GM12892 (cell line): ENCODE measurements around the gene SATB1.

Experiments
- POLR2A ChIP-seq: IDR thresholded peaks from 2 replicates; pipeline ENCODE4 v1.6.1; 2011; ENCODE audit warnings: low read depth, low read length, control low read depth
- TAF1 ChIP-seq: IDR thresholded peaks from 2 replicates; pipeline ENCODE4 v1.6.1; 2011; ENCODE audit warnings: low read depth, mild to moderate bottlenecking, control low read depth, low read length, borderline replicate concordance

GRCh38 chr3:18386274-18386890, 38.8 kb downstream of the SATB1 start:
- TF ChIP-seq TAF1 = no peak
- no peak for TF ChIP-seq POLR2A
